Esophagus (tissue), 2 donors: ENCODE measurements around the gene PRLR. TPM values are rescaled to one million over a fixed set of nuclear protein-coding genes. Genes with fewer than 3 reads are reported as not detected.

Experiments
- H3K27ac ChIP-seq, 2 donors: one replicate each; pipeline ENCODE4 v1.5.1; 2013; ENCODE audit warnings: low read depth in 2 of 2, mild to moderate bottlenecking in 2 of 2, inconsistent platforms in 1 of 2, low read length in 1 of 2, moderate library complexity in 1 of 2
- H3K27me3 ChIP-seq, 2 donors: one replicate each; pipeline ENCODE4 v1.6.1; 2013; ENCODE audit warnings: low read length in 2 of 2, control low read depth in 1 of 2, mild to moderate bottlenecking in 1 of 2; ENCODE audit not compliant: insufficient read depth in 2 of 2, control insufficient read depth in 1 of 2
- H3K36me3 ChIP-seq, 2 donors: one replicate each; pipeline ENCODE4 v1.6.1; 2013; ENCODE audit warnings: low read length in 1 of 2; ENCODE audit not compliant: control insufficient read depth in 2 of 2, insufficient read depth in 2 of 2
- H3K4me1 ChIP-seq, 2 donors: one replicate each; pipeline ENCODE4 v1.6.1; 2013; ENCODE audit warnings: low read length in 1 of 2; ENCODE audit not compliant: control insufficient read depth in 2 of 2, insufficient read depth in 2 of 2
- H3K4me3 ChIP-seq, 2 donors: one replicate each; pipeline ENCODE4 v1.5.1; 2013; ENCODE audit warnings: low read length in 2 of 2, mild to moderate bottlenecking in 2 of 2, low read depth in 1 of 2, moderate library complexity in 1 of 2
- H3K9me3 ChIP-seq, 2 donors: one replicate each; pipeline ENCODE4 v1.6.1; 2013; ENCODE audit warnings: mild to moderate bottlenecking in 2 of 2, low read depth in 1 of 2, low read length in 1 of 2, moderate library complexity in 1 of 2; ENCODE audit not compliant: control insufficient read depth in 2 of 2, insufficient read depth in 1 of 2
- WGBS, 2 donors: extraction: QIAGEN DNeasy Blood & Tissue Kit; methylation state at CpG; one replicate each; pipeline ENCODE4 v1.1.7; 2013; 5-methylcytosine and 5-hydroxymethylcytosine counted together
- polyA plus RNA-seq, 2 donors: library from polyadenylated mRNA; stranded (reverse); fragments of 200-250 nt; gene quantifications; one replicate each; pipeline ENCODE4 v1.2.3, GENCODE V29; 2013
- donor health status: healthy with polysubstance abuse.
- donor health status: Bipolar disorder and iron deficiency.

Gene PRLR
- polyA plus RNA-seq, 2 donors, result 0.20 to 0.45 TPM

DNA sequence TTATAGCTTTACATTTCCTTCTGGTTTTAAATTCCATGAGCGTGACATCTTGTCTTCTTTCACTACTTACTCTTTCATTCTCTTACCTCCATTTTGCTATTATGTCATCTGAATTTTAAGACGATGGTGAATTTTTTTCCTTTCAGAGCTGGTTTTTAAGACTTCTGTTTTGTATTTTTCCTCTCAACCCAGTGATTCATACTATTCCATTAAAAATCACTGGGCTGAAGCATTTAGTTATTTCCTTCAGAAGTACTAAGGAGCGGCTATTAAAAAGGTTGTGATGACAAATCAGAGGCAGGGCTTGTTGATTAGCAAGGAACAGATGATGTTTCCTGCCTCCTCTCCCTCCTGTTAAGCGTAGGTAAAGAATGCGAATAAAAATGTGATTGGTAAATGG, 199.0 kb downstream of the PRLR start:
- Histone ChIP-seq H3K9me3 (no peaks in the 10 kb centered on the region), H3K36me3 (no peaks in the 10 kb centered on the region), H3K4me1 (no peaks in the 10 kb centered on the region), H3K27me3 (no peaks in the 10 kb centered on the region), H3K27ac (no peak overlapping the region), H3K4me3 (no peak overlapping the region)
- 68 to 74% methylated on average over 5 of the region's 5 CpGs for WGBS, 2 donors

DNA sequence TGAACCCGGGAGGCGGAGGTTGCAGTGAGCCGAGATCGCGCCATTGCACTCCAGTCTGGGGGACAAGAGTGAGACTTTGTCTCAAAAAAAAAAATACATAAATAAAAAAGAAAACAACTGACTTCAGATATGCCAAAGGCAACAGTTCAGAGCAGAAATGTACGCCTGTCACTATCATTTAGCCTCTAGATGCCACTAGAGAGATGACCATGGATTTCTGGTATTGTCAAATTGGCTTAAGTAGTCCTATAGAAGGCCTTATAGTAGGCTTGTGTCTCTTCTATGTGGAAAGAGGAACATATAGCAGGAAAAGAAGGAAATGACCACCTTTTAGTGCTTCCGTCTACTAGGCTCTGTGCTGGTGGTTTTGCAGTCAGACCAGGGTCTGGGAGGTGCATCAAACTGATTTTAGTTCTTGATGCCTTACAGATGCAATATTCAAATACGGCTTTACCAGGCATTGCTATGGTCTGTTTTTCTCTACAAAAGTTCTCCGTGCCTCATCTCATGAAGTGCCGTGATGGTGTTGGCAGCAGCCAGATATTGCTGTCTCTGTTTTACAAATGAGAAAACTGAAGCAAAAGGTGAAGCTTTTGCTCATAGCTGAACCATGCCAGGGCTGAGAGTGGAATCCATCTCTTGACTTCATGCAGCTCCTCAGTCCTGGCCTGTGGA, 199.7 kb downstream of the PRLR start:
- no peak overlapping the region for H3K4me3 ChIP-seq
- no peaks in the 10 kb centered on the region for H3K27me3 ChIP-seq
- H3K9me3 ChIP-seq, result no peaks in the 10 kb centered on the region
- no peaks in the 10 kb centered on the region for H3K4me1 ChIP-seq
- no peaks in the 10 kb centered on the region for H3K36me3 ChIP-seq
- H3K27ac ChIP-seq, result no peak overlapping the region
- WGBS, 2 donors, result 75 to 79% methylated on average over 10 of the region's 10 CpGs

DNA sequence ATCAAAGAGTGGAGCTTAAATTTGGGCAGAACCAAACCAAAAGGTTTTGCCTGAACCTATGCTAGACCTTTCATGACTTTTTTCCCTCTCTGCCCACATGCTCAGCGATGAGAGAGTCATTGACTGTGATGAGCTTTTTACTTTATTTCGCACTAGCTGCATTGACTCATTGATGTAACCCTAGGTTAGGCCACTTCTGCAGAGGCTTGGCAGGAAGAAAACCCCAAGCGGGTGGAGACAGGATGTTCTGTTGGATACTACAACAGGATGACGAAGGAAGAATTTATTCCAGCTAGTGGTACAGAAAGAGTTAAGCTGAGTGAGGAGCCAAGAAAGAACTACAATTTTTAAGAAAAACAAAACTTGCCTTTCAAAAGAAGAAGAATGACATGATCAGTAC, 201.0 kb downstream of the PRLR start:
- no peaks in the 10 kb centered on the region for H3K36me3 ChIP-seq
- no peak overlapping the region for H3K4me3 ChIP-seq
- H3K27me3 ChIP-seq, result no peaks in the 10 kb centered on the region
- no peak overlapping the region for H3K27ac ChIP-seq
- no peaks in the 10 kb centered on the region for H3K9me3 ChIP-seq
- WGBS, 2 donors, result 58 to 59% methylated on average over 4 of the region's 4 CpGs
- H3K4me1 ChIP-seq, result no peaks in the 10 kb centered on the region

DNA sequence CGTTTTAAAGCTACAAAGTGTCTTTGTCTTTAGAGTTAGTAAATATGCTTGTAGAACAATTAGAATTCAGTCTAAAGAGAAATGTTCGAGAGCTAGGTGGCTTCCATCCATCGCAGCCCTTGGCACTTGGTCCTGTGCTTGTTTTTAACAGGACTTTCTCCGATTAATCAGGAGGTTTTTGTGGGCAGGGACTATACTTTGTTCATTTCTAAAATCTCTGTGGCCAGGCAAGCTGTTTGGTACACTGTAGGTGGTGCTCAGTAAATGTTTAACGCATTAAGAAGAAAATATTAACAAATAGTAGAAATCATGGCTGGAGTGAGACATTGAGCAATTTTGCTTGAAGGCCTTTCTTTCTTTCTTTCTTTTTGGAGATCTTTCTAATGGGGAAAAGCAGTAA, 203.3 kb downstream of the PRLR start:
- H3K36me3 ChIP-seq, result no peaks in the 10 kb centered on the region
- H3K27me3 ChIP-seq, result no peaks in the 10 kb centered on the region
- no peak overlapping the region for H3K4me3 ChIP-seq
- no peaks in the 10 kb centered on the region for H3K9me3 ChIP-seq
- no peak overlapping the region for H3K27ac ChIP-seq
- 70 to 75% methylated on average over 5 of the region's 5 CpGs for WGBS, 2 donors
- H3K4me1 ChIP-seq, result no peaks in the 10 kb centered on the region

DNA sequence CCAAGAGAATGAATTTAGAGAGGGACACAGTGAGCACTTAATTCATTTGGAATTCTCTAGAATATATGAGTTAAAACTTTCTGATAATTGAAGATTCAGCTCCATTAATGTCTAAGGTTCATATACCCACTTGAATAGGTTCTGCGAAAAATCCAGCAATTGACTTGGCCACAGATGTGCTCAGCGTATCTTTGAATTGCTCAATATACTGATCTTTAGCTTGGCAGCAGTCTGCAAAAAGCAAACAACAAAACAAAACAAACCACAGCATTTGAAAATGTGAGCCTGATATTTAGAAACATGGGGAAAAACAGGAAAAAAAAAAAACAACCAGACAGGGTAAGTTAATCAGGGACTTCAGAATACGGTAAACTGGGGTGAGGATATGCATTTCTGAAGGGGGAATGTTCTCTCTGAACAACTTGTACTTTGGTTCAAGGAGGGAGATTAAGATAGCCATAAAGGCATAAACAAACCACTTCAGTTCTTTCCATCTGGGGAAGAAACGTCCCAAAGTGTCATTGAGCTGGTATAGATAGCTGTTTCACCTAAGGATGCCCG, 203.9 kb downstream of the PRLR start:
- 63 to 72% methylated on average over 5 of the region's 5 CpGs for WGBS, 2 donors
- no peaks in the 10 kb centered on the region for H3K36me3 ChIP-seq

DNA sequence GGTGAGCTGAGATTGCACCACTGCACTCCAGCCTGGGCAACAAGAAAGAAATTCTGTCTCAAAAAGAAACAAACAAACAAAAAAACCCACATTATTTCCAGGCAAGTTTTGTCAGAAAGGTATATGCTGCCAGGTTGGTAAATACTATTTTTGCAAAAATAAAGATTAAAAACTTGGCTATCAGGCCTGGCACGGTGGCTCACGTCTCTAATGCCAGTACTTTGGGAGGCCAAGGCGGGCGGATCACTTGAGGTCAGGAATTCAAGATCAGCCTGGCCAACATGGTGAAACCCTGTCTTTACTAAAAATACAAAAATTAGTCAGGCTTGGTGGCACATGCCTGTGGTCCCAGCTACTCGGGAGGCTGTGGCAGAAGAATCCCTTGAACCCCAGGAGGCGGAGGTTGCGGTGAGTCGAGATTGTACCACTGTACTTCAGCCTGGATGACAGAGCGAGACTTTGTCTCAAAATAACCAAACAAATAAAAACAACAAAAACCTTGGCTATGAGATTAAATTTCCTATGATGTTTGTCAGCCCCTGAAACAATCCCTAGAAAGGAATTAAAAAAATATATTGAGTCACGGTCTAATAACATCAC, 205.3 kb downstream of the PRLR start:
- Histone ChIP-seq H3K36me3 (no peaks in the 10 kb centered on the region), H3K9me3 (no peaks in the 10 kb centered on the region), H3K4me3 (no peak overlapping the region), H3K27ac (no peak overlapping the region), H3K27me3 (no peaks in the 10 kb centered on the region), H3K4me1 (no peaks in the 10 kb centered on the region)
- whole genome bisulfite sequencing, 2 donors, result 73 to 80% methylated on average over 10 of the region's 10 CpGs

More for the DNA sequence above, 203.9 kb downstream of the PRLR start:
- Histone ChIP-seq H3K27ac (no peak overlapping the region), H3K9me3 (no peaks in the 10 kb centered on the region), H3K4me1 (no peaks in the 10 kb centered on the region), H3K4me3 (no peak overlapping the region), H3K27me3 (no peaks in the 10 kb centered on the region)

DNA sequence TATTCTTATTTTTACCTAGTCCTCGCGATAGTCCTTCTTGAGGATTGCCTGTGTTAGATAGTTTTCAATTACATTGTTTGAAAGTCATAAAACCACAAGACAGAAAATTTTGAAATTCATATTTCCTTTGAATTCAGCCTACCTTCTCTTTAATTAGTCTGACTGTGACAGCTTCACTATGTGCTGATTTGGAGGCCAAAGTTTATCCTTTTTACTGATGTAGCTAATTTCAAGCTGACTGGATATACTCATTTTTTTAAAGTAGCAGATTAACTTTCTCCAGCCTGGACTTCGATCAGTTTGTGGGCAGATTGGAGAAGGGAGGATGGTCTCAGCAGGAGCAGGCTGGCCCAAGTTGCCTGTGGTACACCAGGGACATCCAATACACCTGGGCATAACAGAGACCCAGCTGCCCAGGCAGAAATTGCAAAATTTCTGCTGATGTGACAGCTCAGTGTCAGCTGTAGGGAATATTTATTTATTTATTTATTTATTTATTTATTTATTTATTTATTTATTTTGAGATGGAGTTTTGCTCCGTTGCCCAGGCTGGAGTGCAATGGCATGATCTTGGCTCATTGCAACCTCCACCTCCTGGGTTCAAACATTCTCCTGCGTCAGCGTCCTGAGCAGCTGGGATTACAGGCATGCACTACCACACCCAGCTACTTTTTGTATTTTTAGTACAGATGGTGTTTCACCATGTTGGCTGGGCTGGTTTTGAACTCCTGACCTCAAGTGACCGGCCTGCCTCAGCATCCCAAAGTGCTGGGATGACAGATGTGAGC, 206.7 kb downstream of the PRLR start:
- Histone ChIP-seq H3K4me3 (no peak overlapping the region), H3K9me3 (no peaks in the 10 kb centered on the region), H3K27ac (no peak overlapping the region), H3K27me3 (no peaks in the 10 kb centered on the region), H3K4me1 (no peaks in the 10 kb centered on the region), H3K36me3 (no peaks in the 10 kb centered on the region)
- WGBS, 2 donors, result 81 to 85% methylated on average over 7 of the region's 7 CpGs

DNA sequence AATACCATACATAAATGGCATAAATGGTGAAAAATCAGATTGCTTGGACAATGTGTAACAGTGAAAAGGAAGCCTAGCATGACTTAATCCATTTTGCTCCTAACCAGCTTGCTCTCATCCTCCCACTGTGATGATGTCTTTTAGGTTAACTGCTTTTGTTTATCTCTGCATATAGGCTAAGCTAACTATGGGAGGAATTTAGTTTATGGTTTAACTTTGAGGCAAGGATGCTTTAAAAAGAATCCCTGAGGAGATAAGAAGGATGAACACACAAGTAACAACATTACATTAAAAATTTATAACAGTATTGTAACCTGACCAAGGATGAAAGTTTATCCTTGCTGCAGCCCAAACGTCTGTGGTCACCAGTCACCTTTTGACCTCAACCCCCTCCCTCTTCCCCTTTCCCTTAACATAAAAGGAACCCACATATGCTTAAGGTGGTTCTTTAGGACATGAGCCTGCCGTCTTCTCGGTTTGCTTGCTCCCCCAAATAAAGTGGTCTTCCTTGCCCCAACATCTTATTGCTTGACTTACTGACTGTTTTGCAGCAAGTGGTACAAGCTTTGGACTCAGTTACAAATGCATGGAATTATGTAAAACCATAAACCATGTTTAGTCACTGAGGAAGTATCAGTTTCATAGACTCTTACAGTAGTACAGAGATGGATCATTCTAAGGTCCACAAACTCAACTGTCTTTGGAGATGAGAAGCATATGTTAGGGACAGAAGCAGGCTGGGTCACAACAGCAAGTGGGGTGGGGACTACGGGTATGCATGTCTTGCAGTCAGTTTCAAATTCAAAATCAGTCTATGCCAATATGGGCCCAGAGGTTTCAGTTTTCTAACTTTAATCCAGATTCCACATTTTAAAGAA, 213.9 kb downstream of the PRLR start:
- H3K4me1 ChIP-seq, result no peaks in the 10 kb centered on the region
- H3K27ac ChIP-seq, result no peak overlapping the region
- no peak overlapping the region for H3K4me3 ChIP-seq
- no peaks in the 10 kb centered on the region for H3K36me3 ChIP-seq
- H3K9me3 ChIP-seq, result no peaks in the 10 kb centered on the region
- 47 to 48% methylated on average over 4 of the region's 4 CpGs for WGBS, 2 donors
- no peaks in the 10 kb centered on the region for H3K27me3 ChIP-seq

DNA sequence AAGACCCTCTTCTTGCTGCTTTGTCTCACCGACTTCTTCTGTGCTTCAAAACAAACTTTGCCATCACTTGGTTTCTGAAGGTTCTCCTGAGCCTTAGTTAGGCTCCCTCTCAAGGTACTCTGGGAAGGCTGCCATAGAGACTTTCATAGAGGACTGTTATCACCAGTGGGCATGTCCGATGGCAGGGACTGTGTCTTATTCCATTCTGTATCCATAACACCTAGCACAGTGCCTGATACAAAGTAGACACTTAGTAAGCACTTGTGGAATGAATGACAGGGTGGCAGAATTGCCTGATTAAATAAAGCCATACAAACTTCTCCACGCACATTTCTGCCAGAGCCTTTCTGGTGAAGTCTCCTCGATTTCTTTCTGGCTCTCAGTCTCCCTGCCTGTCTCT, 215.2 kb downstream of the PRLR start:
- no peak overlapping the region for H3K27ac ChIP-seq
- H3K36me3 ChIP-seq, result no peaks in the 10 kb centered on the region
- no peaks in the 10 kb centered on the region for H3K4me1 ChIP-seq
- no peaks in the 10 kb centered on the region for H3K27me3 ChIP-seq
- no peaks in the 10 kb centered on the region for H3K9me3 ChIP-seq
- 63 to 88% methylated on average over 4 of the region's 4 CpGs for WGBS, 2 donors
- H3K4me3 ChIP-seq, result no peak overlapping the region
